SKM-1 (cell line): ENCODE measurements around the gene GLP2R.
"Not testable (repeated sequence)": the region's sequence is repeated elsewhere in the genome, so short reads cannot be mapped to it uniquely, and the experiment has no call there.

ENCODE experiments used
- DNase-seq: peaks from one replicate; lab custom pipeline; 2025; ENCODE audit not compliant: unreplicated experiment; lab: John Stamatoyannopoulos, UW

The GLP2R gene

GRCh38 chr17:9825641-9826150 is at the start of gene GLP2R:
TSS of gene GLP2R (plus strand) at chr17:9825924. CDS start at chr17:9826064, 140 bp downstream.
- DNase-seq = no peak

- no peak for DNase-seq
Measured at GRCh38 chr17:9776911-9777310, 48.8 kb upstream of the GLP2R start.

- DNase-seq = no peak
Measured at GRCh38 chr17:9780552-9780951, 45.2 kb upstream of the GLP2R start.

- no peak for DNase-seq
Measured at GRCh38 chr17:9783050-9783449, 42.7 kb upstream of the GLP2R start.

- DNase-seq = not testable (repeated sequence)
Measured at GRCh38 chr17:9783465-9783864, 42.3 kb upstream of the GLP2R start.

- no peak for DNase-seq
Measured at GRCh38 chr17:9784544-9784943, 41.2 kb upstream of the GLP2R start.

- DNase-seq = no peak
Measured at GRCh38 chr17:9788601-9789000, 37.1 kb upstream of the GLP2R start.

- DNase-seq = no peak
Measured at GRCh38 chr17:9790316-9790715, 35.4 kb upstream of the GLP2R start.

GRCh38 chr17:9790889-9791876 is 34.5 kb upstream of the GLP2R start, which contains the start of gene DHRS7C:
TSS of gene DHRS7C (minus strand) at chr17:9791592. CDS start at chr17:9791284, 308 bp downstream.
- DNase-seq = no peak

GRCh38 chr17:9792181-9792840 is 33.4 kb upstream of the GLP2R start:
- DNase-seq = no peak

GRCh38 chr17:9798008-9798407 is 27.7 kb upstream of the GLP2R start:
- DNase-seq = no peak

- no peak for DNase-seq
Measured at GRCh38 chr17:9798724-9799123, 27.0 kb upstream of the GLP2R start.

GRCh38 chr17:9801505-9801904 is 24.2 kb upstream of the GLP2R start:
- DNase-seq = no peak

GRCh38 chr17:9802294-9802693 is 23.4 kb upstream of the GLP2R start:
- no peak for DNase-seq

GRCh38 chr17:9802697-9803096 is 23.0 kb upstream of the GLP2R start:
- no peak for DNase-seq

GRCh38 chr17:9805769-9806168 is 20.0 kb upstream of the GLP2R start:
- DNase-seq = no peak

- no peak for DNase-seq
Measured at GRCh38 chr17:9806699-9807098, 19.0 kb upstream of the GLP2R start.

GRCh38 chr17:9809409-9809808 is 16.3 kb upstream of the GLP2R start:
- no peak for DNase-seq

GRCh38 chr17:9810100-9810949 is 15.4 kb upstream of the GLP2R start:
- DNase-seq = no peak

GRCh38 chr17:9811086-9811485 is 14.6 kb upstream of the GLP2R start:
- no peak for DNase-seq

- no peak for DNase-seq
Measured at GRCh38 chr17:9811537-9811936, 14.2 kb upstream of the GLP2R start.
